ENCODE measurements around the gene ATP23.

ATP23 gene

DNA sequence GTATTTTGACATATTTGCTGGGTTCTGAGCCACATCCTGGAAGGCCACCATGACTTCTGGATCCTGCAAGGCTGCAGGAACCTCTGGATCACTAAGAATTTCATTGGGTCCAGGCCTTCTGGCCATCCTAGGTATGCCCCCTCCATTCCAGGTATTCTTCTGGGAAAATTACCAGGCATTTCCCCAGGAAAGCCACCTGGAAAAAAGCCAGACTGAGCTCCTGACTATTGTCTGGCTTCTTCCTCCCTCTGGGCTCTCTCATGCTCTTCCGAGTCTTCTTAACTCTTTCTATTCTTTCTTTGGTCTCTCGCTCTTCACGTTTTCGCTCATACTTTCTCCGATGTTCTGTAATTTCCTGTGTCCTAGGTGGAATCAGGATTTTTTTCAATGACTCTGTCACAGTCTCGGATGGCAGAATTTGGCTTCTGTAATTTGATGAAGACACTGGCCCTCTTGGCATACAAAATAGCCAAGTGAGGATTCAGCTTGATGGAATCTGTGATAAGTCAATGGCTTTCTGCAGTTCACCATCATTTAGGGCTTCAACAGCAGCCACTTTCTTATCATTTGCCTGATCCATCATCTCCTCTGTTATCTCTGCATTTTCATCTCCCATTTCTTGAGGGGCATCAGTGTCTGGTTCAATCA is 42.6 kb downstream of the ATP23 start:
- DNase-seq (no peak), ATAC-seq (no peak)

DNA sequence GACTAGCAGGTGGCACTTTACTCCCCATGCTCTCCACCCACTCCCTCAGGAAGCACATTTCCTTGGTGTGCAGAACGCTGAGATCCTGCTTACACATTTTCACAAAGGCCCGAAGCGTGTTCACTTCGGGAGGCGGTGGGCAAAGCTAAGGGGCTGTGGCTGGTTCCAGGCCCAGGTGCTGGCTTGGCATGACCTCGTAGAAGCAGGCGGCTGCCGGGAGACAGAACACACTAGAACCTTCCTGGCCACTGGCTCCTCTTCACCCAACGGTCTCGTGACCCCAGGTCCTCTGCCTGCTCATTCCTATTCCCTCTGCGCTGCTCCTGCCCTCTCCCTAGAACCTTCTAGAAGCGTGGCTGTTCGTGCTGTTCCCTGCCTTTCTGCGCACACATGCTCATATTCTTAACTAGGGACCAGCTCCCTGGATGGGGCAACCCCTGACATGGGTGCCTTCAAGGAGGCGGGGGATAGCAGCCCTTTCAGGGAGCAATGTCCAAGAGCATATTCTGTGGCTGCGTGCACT is 43.3 kb downstream of the ATP23 start:
- ATAC-seq (no peak), DNase-seq (no peak)

DNA sequence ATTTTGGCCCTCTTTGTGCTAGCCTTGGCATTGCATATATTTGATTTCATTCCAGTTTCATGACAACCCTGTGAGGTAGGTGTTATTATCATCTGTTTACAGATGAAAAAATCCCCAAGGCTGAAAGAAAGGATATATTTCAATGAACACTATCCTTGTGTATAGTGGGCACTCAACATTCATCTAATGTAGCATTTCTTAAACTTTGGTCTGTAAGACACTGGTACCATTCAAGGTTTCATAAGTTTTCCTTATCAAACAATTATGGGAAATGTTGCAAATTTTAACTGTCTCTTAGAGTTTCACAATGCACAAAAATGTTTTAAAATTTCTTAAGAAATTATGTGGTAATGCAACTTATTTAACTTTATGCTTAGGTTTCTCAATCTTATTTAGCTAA is 44.3 kb downstream of the ATP23 start:
- ATAC-seq (no peak), DNase-seq (no peak)

DNA sequence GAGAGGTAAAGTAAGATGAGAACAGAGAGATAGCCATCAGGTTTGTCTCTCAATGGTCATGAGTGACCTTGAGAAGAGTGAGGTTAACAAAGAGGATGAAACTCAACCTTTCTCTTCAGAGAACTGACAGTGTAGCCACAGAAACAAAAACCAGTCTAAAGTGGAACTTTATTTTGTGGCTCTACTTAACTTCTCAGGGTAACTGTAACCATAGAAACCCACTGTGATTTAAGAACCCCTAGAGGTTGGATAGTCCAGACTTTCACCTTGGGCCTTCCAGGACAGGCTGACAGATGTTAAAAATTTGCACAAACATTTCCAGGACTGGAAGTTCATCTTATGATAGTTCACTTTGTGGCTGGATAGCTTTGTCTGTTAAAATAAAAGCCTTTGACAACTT is 48.5 kb downstream of the ATP23 start:
- ATAC-seq = no peak
- DNase-seq = no peak

DNA sequence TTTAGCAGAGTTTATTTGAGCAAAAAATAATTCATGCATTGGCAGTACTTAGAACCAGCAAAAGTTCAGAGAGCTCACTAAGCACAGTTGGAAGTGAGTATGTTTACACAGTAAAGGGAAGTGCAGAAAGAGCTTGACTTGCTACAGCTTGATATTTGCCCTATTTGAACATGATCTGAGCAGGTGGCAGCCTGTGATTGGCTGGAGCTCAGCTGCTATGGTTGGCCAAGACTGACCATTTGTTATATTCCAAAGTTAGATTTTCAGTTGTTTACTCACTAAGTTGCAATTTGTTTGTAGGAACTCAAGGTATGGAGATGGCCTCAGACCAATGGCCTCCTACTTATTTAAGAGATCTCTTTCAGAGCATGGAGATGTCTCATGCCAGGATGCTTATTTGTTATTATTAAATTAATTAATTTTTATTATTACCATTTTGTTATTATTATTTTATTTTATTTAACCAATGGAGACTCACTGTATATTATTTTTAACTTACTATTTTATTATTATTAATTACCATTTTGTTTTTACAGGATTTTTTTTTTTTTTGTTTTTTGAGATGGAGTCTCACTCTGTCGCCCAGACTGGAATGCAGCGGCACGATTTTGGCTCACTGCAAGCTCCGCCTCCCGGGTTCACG is 49.0 kb downstream of the ATP23 start:
- ATAC-seq = no peak

DNA sequence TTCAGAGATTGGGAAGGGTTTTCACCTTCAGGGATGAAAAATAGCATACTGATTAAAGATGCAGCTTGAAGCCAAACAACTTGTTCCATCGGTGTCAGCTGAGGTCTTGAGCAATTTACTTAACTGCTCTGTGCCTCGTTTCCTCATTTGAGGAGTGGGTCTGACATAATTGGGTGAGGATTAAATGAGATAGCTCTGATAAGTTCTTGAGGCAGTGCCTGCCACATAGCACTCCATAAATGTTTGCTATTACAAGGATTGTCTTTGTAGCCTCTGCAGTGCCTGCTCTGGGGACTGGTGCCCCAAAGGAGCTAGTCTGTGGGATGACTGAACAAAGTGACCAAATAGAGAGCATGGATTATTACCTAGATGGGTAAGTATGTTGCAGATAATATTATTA is 50.6 kb downstream of the ATP23 start:
- DNase-seq = no peak
- ATAC-seq = no peak

More for the DNA sequence above, 49.0 kb downstream of the ATP23 start:
- no peak for DNase-seq

DNA sequence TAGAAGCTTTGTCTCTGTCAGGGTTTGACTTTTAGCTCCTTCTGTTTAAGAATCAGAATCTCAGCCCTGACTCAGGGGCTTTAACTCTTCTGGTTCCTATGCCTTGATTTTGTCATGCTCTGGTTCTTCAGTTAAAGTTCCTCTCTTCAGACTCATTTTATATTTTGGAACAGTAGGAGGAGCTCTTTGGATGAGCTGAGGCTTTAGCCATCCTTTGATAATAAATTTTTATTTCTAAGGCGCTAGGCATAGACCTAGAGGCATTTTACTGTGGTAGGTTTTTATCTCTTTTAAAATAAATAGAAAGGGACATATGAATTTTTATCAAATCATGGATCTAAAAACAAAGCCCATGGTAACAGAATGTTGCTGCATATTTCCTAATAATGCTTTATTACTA is 51.7 kb downstream of the ATP23 start:
- ATAC-seq (no peak), DNase-seq (no peak)

DNA sequence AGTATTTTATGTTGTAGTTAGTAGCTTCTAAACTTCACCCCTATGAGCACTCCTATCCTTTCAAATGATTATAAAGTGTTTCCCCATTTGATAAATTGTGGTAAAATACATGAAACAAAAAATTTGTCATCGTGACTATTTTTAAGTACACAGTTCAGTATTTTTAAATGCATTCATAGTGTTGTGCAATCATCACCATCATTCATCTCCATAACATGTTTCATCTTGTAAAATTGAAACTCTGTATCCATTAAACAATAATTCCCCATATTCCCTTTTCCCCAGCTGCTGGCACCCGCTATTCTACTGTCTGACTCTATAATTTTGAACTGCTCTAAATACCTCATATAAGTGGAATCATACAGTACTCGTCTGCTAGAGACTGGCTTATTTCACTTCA is 52.5 kb downstream of the ATP23 start:
- DNase-seq = no peak
- ATAC-seq = no peak

DNA sequence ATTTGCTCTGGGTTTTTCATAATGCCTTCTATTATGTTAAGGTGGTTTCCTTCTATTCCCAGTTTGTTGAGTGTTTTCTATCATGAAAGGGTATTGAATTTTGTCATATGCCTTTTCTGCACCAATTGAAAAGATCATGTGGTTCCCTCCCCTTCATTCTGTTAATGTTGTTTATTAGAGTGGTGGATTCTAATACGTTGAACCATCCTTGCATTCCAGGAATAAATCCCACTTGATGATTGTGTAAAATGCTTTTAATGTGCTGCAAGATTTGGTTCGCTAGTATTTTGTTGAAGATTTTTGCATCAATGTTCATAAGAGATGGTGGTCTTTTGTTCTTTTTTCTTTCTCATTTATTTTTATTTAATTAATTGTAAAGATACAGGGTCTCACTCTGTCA is 55.2 kb downstream of the ATP23 start:
- DNase-seq (no peak), ATAC-seq (no peak)

DNA sequence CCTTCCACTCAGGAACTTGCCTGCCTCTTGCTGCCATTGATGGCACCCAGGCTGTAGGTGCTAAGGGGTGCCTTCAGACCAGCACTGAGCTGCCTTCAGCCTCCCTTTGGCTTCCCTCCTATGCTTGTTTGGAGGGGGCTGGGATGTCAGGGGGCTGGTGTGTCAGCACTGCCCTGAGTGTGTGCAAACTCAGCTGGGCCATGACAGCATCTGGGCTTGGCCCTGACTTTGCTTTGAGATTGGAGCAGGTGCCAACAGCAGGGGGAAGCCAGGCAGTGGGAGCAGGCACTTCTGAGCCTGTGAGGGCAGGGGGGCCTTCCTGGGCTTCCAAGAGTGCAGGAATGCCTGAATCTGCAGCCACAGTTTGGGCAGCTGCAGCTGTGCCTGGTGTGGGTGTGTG is 56.9 kb downstream of the ATP23 start:
- no peak for ATAC-seq

DNA sequence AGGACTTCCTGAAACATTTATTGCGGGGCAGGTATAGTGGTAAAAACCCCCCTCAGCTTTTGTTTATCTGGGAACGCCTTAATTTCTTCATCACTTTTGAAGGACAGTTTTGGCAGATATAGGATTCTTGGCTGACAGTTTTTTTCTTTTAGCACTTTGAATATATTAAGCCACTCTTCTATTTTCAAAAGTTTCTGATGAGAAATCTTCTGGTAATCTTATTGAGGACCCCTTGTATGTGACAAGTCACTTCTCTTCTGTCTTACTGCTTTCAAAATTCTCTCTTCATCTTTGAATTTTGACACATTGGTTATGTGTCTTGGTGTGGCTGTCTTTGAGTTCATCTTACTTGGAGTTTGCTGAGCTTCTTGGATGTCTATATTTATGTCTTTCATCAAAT is 59.1 kb downstream of the ATP23 start:
- no peak for DNase-seq
- ATAC-seq = no peak

More for the DNA sequence above, 56.9 kb downstream of the ATP23 start:
- no peak for DNase-seq

DNA sequence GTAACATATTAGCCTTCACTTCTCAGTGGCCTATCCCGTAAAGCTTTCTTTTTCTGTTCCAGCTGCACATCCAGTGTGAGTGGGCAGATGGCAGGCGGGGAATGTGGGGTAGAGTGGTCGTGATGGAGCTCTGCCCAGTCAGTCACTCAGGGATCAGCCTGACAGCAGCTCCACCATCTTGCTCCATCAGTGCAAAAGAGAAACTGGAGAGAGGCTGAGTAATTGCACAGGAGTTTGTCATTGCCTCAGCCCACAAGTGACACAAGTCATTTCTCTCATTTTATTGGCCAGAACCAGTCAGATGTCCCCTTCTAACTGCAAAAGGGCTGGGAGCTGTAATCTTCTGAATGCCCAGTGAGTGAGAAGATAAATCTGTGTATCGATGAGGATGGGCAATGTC is 66.5 kb downstream of the ATP23 start:
- ATAC-seq = no peak
- DNase-seq = no peak

DNA sequence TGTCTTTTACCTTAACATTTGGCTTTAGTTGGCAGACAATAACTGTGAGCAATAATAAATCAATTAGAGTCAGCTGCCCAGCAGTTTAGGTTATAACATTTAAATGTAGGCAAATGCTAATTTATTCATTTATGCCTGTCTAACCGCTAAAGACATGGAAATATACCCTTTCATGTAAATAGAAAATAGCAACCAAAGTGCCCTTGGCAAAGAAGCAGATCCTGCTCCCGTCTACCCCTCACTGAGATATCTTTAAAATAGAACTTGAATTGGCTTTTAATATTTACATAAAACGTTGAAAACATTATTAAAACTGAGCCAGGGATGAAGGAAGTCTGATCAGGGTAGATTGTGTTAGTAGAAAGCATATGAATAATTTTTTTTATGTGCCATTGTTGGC is 67.3 kb downstream of the ATP23 start:
- no peak for ATAC-seq

More for the DNA sequence above, 67.3 kb downstream of the ATP23 start:
- DNase-seq = no peak

Measured in stimulated activated naive CD8-positive, alpha-beta T cell treated with anti-CD3 and anti-CD28 coated beads, Interleukin-15, Interleukin-2, amounts not matched to agents 100 U/mL and 50 U/mL, for 24 hours (primary cell).